Left lung (tissue), 10 donors: ENCODE results near the gene TTC16. TPM values are rescaled to one million over a fixed set of nuclear protein-coding genes. Genes with fewer than 3 reads are reported as not detected.

ENCODE experiments used
- ATAC-seq: fragments of 200-7000 bp; cut with Tn5 transposase; one replicate; pipeline ENCODE4 v1.9.1; 2020; ENCODE audit warnings: moderate library complexity
- DNase-seq, 4 donors: peaks; one replicate each; pipeline ENCODE4 v3.0.0-alpha.2; 2013 to 2020
- H3K27ac ChIP-seq, 2 donors: fragments of 200-600 bp; sonication (generic) in 1 of 2; one replicate each; pipeline versions ENCODE4 v1.5.0 to v1.8.0; 2020 to 2021
- H3K27me3 ChIP-seq, 2 donors: fragments of 200-600 bp; sonication (generic) in 1 of 2; one replicate each; pipeline versions ENCODE4 v1.5.0 to v1.8.0; 2020 to 2021
- H3K36me3 ChIP-seq, 2 donors: fragments of 200-600 bp; sonication (generic) in 1 of 2; one replicate each; pipeline versions ENCODE4 v1.5.0 to v1.8.0; 2020 to 2021
- H3K4me1 ChIP-seq, 2 donors: fragments of 200-600 bp; one replicate each; pipeline ENCODE4 v1.8.0; 2021
- H3K4me3 ChIP-seq, 2 donors: fragments of 200-600 bp; sonication (generic) in 1 of 2; one replicate each; pipeline versions ENCODE4 v1.5.0 to v1.8.0; 2020 to 2021; ENCODE audit warnings: mild to moderate bottlenecking in 1 of 2
- H3K9me3 ChIP-seq, 2 donors: fragments of 200-600 bp; sonication (generic) in 1 of 2; one replicate each; pipeline versions ENCODE4 v1.5.0 to v1.8.0; 2020 to 2021
- intact Hi-C, 2 donors: fragments of 100-400 bp; cut with DNase I; formaldehyde crosslinking; loops; one replicate each; pipeline versions ENCODE4 v1.11.2 to v1.14.2; 2022
- polyA plus RNA-seq, 6 donors: library from polyadenylated mRNA; unstranded; fragments of 120-200 nt; gene quantifications; one replicate each; pipeline ENCODE4 v1.2.1, GENCODE V29; 2013; ENCODE audit not compliant: insufficient read length in 6 of 6
- total RNA-seq, 2 donors: library from RNA; stranded (reverse); fragmentation: NEBNext Ultra II Directional; extraction: Animal tissue kit (Norgen Biotek cat#: 25700); gene quantifications; one replicate each; pipeline ENCODE4 v1.2.1, GENCODE V29; 2021
- TF ChIP-seq, protein P1 (sequence below), 2 donors: fragments of 200-600 bp; sonication (generic) in 1 of 2; IDR thresholded peaks; one replicate each; pipeline versions ENCODE4 v1.5.0 to v1.8.0; 2021; ENCODE audit warnings: antibody characterized with exemption in 2 of 2
- donor health status: DM: no; HTN: yes; CAD: no.
- donor health status: DM: no; HTN: no; CAD: no.

TTC16 gene
- total and polyA plus RNA-seq, 8 donors, result 0.15 to 1.4 (median 0.78) TPM

GRCh38 chr9:127749090-127749787 is 33.4 kb downstream of the TTC16 start:
- H3K4me1 ChIP-seq, result peaks cover 0 to 6% of the 10 kb centered on the region in 2 donors

GRCh38 chr9:127751269-127752054 is 35.6 kb downstream of the TTC16 start:
- DNase-seq (no peak), ATAC-seq (peak; percentile 65)
- TF ChIP-seq, protein P1, sequence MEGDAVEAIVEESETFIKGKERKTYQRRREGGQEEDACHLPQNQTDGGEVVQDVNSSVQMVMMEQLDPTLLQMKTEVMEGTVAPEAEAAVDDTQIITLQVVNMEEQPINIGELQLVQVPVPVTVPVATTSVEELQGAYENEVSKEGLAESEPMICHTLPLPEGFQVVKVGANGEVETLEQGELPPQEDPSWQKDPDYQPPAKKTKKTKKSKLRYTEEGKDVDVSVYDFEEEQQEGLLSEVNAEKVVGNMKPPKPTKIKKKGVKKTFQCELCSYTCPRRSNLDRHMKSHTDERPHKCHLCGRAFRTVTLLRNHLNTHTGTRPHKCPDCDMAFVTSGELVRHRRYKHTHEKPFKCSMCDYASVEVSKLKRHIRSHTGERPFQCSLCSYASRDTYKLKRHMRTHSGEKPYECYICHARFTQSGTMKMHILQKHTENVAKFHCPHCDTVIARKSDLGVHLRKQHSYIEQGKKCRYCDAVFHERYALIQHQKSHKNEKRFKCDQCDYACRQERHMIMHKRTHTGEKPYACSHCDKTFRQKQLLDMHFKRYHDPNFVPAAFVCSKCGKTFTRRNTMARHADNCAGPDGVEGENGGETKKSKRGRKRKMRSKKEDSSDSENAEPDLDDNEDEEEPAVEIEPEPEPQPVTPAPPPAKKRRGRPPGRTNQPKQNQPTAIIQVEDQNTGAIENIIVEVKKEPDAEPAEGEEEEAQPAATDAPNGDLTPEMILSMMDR (IDR thresholded peaks at IDR 0.05), result no peak
- intact Hi-C loops, result no loop called here
- H3K4me3 ChIP-seq, result no peak overlapping the region
- H3K27ac ChIP-seq, result no peak overlapping the region
- H3K9me3 ChIP-seq, result no peaks in the 10 kb centered on the region
- peaks cover 0 to 15% of the 10 kb centered on the region in 2 donors for H3K4me1 ChIP-seq
- H3K27me3 ChIP-seq, result peaks cover 18 to 35% of the 10 kb centered on the region in 2 donors
- peaks cover 0 to 80% of the 10 kb centered on the region in 2 donors for H3K36me3 ChIP-seq

More at GRCh38 chr9:127749090-127749787, 33.4 kb downstream of the TTC16 start:
- Histone ChIP-seq H3K9me3 (no peaks in the 10 kb centered on the region), H3K27ac (no peak overlapping the region), H3K4me3 (no peak overlapping the region), H3K27me3 (peaks cover 2 to 13% of the 10 kb centered on the region in 2 donors), H3K36me3 (peaks cover 0 to 87% of the 10 kb centered on the region in 2 donors)
- TF ChIP-seq, protein P1 (IDR thresholded peaks at IDR 0.05), result no peak
- intact Hi-C loops, result no loop called here
- DNase-seq, result no peak
- ATAC-seq, result no peak

GRCh38 chr9:127753148-127753547 is 37.3 kb downstream of the TTC16 start:
- no peak for DNase-seq
- Histone ChIP-seq H3K36me3 (peaks cover 0 to 66% of the 10 kb centered on the region in 2 donors), H3K4me1 (peaks cover 0 to 15% of the 10 kb centered on the region in 2 donors), H3K9me3 (no peaks in the 10 kb centered on the region), H3K27me3 (peaks cover 18 to 37% of the 10 kb centered on the region in 2 donors), H3K27ac (peak overlapping the region in 1 of 2 donors; percentile 28), H3K4me3 (no peak overlapping the region)
- no peak for ATAC-seq
- intact Hi-C loops, result no loop called here
- TF ChIP-seq, protein P1 (IDR thresholded peaks at IDR 0.05), result no peak

GRCh38 chr9:127753622-127754021 is 37.7 kb downstream of the TTC16 start:
- peaks cover 18 to 37% of the 10 kb centered on the region in 2 donors for H3K27me3 ChIP-seq
- TF ChIP-seq, protein P1 (IDR thresholded peaks at IDR 0.05), result no peak
- H3K4me3 ChIP-seq, result no peak overlapping the region
- ATAC-seq (no peak), DNase-seq (no peak)
- H3K27ac ChIP-seq, result peak overlapping the region in 1 of 2 donors; percentile 28
- H3K4me1 ChIP-seq, result peaks cover 0 to 15% of the 10 kb centered on the region in 2 donors
- H3K9me3 ChIP-seq, result no peaks in the 10 kb centered on the region
- H3K36me3 ChIP-seq, result peaks cover 0 to 62% of the 10 kb centered on the region in 2 donors
- intact Hi-C loops, result no loop called here
